ENCODE measurements around the gene TUBB6.

DNA sequence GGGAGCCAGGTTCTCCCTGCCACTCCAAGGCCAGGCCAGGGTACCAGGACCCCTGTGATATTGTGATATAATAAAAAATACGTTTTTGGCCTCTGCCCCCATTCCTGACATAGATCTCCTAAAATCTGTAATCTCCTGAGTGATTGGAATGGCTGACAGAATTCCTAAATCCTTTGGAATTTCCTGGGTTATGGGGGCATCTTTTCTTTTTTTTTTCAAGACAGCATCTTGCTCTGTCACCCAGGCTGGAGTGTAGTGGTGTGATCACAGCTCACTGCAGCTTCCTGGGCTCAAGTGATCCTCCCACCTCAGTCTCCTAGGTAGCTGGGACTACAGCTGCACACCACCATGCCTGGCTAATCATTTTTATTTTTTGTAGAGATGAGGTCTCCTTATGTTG is 26.2 kb upstream of the TUBB6 start:
- TF ChIP-seq GATA2 (IDR thresholded peaks at IDR 0.05; ENCODE audit: low read depth, low read length) (no peak), GATA3 (IDR thresholded peaks at IDR 0.05; ENCODE audit: low read depth, low read length) (no peak)

Data from SH-SY5Y (cell line).